K562 (cell line): ENCODE measurements around the gene DAGLA. TPM values are rescaled to one million over a fixed set of nuclear protein-coding genes. Genes with fewer than 3 reads are reported as not detected.

Experiments
- HNRNPUL1 ChIP-seq: fragments of 200-400 bp; formaldehyde crosslinking; IDR thresholded peaks from 2 replicates; pipeline ENCODE4 v1.6.1; 2017; ENCODE audit warnings: low read length
- MBD1 ChIP-seq: fragments of 250-450 bp; sonication (Bioruptor Pico); IDR thresholded peaks from 2 replicates; pipeline ENCODE4 v1.8.0; 2022; ENCODE audit warnings: inconsistent platforms
- PPARD ChIP-seq: fragments of 250-450 bp; sonication (Bioruptor Pico); IDR thresholded peaks from 2 replicates; pipeline ENCODE4 v1.8.0; 2022; ENCODE audit warnings: inconsistent platforms, mild to moderate bottlenecking, moderate library complexity
- RB1 ChIP-seq: fragments of 450-650 bp; IDR thresholded peaks from 2 replicates; pipeline ENCODE4 v1.6.1; 2017; ENCODE audit warnings: low read depth, mild to moderate bottlenecking
- SFPQ ChIP-seq: fragments of 200-400 bp; formaldehyde crosslinking; IDR thresholded peaks from 2 replicates; pipeline ENCODE4 v1.6.1; 2017; ENCODE audit warnings: mild to moderate bottlenecking, low read depth, low read length, moderate library complexity
- TCF15 ChIP-seq: fragments of 250-450 bp; sonication (Bioruptor Pico); IDR thresholded peaks from 2 replicates; pipeline ENCODE4 v1.8.0; 2022; ENCODE audit warnings: moderate library complexity, mild to moderate bottlenecking, inconsistent platforms
- ZNF583 ChIP-seq: fragments of 250-450 bp; sonication (Bioruptor Pico); IDR thresholded peaks from 2 replicates; pipeline ENCODE4 v1.4.0; 2020
- ZNF639 ChIP-seq, 2 experiments: fragments of 200-800 bp in 1 of 2; sonication (Bioruptor generic) in 1 of 2; sonication (generic) in 1 of 2; formaldehyde crosslinking in 1 of 2; IDR thresholded peaks in 1 of 2; conservative IDR thresholded peaks in 1 of 2; 2 replicates each; pipeline versions ENCODE4 v1.5.0 to v1.6.1; 2016 to 2020; ENCODE audit warnings: missing compliant biosample characterization in 1 of 2, missing genetic modification characterization in 1 of 2, missing genetic modification reagents in 1 of 2
- polyA plus RNA-seq, 8 experiments: library from polyadenylated mRNA; depleted of rRNA in 4 of 8; stranded (reverse) in 5 of 8; unstranded in 3 of 8; fragments of >200 nt; fragmentation: Nextera tagmentation in 2 of 8; fragmentation: Illumina TruSeq in 1 of 8; extraction: Ambion mirVana in 2 of 8; extraction: Trizol in 1 of 8; gene quantifications; 2 replicates each; pipeline versions ENCODE4 v1.2.1 to v1.2.3, GENCODE V29; 2011 to 2014; ENCODE audit warnings: inconsistent platforms in 1 of 8, missing spikeins in 1 of 8
- total RNA-seq, 7 experiments: library from RNA; depleted of rRNA in 6 of 7; stranded (reverse); fragments of >200 nt in 6 of 7; fragmentation: Illumina TruSeq in 2 of 7; extraction: Trizol in 2 of 7; gene quantifications; 2 replicates each; pipeline versions ENCODE4 v1.2.1 to v1.2.3, GENCODE V29; 2011 to 2021; ENCODE audit warnings: low replicate concordance in 1 of 7
- TF ChIP-seq, protein P1 (sequence below): fragments of 450-650 bp; IDR thresholded peaks from 2 replicates; pipeline ENCODE4 v1.6.1; 2018; ENCODE audit not compliant: partially characterized antibody
- TF ChIP-seq, protein P2 (sequence below): fragments of 450-650 bp; IDR thresholded peaks from 2 replicates; pipeline ENCODE4 v1.6.1; 2017; ENCODE audit warnings: antibody characterized with exemption, mild to moderate bottlenecking
- TF ChIP-seq, protein P3 (sequence below): IDR thresholded peaks from 2 replicates; pipeline ENCODE4 v1.6.1; 2011; ENCODE audit not compliant: insufficient read length; ENCODE audit errors: extremely low read depth

The DAGLA gene
- total and polyA plus RNA-seq, 9 of the 15 experiments (the other 6 are each of a cell fraction or from before 2014, with no cell fraction given): 0.03 to 0.16 (median 0.04) TPM; not detected in 4

- no peak for TF ChIP-seq HNRNPUL1
- TF ChIP-seq, protein P1, sequence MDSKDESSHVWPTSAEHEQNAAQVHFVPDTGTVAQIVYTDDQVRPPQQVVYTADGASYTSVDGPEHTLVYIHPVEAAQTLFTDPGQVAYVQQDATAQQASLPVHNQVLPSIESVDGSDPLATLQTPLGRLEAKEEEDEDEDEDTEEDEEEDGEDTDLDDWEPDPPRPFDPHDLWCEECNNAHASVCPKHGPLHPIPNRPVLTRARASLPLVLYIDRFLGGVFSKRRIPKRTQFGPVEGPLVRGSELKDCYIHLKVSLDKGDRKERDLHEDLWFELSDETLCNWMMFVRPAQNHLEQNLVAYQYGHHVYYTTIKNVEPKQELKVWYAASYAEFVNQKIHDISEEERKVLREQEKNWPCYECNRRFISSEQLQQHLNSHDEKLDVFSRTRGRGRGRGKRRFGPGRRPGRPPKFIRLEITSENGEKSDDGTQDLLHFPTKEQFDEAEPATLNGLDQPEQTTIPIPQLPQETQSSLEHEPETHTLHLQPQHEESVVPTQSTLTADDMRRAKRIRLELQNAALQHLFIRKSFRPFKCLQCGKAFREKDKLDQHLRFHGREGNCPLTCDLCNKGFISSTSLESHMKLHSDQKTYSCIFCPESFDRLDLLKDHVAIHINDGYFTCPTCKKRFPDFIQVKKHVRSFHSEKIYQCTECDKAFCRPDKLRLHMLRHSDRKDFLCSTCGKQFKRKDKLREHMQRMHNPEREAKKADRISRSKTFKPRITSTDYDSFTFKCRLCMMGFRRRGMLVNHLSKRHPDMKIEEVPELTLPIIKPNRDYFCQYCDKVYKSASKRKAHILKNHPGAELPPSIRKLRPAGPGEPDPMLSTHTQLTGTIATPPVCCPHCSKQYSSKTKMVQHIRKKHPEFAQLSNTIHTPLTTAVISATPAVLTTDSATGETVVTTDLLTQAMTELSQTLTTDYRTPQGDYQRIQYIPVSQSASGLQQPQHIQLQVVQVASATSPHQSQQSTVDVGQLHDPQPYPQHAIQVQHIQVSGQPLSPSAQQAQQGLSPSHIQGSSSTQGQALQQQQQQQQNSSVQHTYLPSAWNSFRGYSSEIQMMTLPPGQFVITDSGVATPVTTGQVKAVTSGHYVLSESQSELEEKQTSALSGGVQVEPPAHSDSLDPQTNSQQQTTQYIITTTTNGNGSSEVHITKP: peak; percentile 26
- TF ChIP-seq, protein P2, sequence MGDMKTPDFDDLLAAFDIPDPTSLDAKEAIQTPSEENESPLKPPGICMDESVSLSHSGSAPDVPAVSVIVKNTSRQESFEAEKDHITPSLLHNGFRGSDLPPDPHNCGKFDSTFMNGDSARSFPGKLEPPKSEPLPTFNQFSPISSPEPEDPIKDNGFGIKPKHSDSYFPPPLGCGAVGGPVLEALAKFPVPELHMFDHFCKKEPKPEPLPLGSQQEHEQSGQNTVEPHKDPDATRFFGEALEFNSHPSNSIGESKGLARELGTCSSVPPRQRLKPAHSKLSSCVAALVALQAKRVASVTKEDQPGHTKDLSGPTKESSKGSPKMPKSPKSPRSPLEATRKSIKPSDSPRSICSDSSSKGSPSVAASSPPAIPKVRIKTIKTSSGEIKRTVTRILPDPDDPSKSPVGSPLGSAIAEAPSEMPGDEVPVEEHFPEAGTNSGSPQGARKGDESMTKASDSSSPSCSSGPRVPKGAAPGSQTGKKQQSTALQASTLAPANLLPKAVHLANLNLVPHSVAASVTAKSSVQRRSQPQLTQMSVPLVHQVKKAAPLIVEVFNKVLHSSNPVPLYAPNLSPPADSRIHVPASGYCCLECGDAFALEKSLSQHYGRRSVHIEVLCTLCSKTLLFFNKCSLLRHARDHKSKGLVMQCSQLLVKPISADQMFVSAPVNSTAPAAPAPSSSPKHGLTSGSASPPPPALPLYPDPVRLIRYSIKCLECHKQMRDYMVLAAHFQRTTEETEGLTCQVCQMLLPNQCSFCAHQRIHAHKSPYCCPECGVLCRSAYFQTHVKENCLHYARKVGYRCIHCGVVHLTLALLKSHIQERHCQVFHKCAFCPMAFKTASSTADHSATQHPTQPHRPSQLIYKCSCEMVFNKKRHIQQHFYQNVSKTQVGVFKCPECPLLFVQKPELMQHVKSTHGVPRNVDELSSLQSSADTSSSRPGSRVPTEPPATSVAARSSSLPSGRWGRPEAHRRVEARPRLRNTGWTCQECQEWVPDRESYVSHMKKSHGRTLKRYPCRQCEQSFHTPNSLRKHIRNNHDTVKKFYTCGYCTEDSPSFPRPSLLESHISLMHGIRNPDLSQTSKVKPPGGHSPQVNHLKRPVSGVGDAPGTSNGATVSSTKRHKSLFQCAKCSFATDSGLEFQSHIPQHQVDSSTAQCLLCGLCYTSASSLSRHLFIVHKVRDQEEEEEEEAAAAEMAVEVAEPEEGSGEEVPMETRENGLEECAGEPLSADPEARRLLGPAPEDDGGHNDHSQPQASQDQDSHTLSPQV: peak; percentile 65; the same call in 1 of the 2 replicates
- TF ChIP-seq ZNF639 (CRISPR knock-in tag; conservative IDR thresholded peaks at IDR 0.05 in 1 of 2, IDR thresholded peaks at IDR 0.05 in 1 of 2): 0 out of 4 replicates have a peak, but pooled peaks of 1 of the 2 experiments have one; percentile 8
- TF ChIP-seq SFPQ: no peak
- TF ChIP-seq MBD1: no peak
- no peak for TF ChIP-seq TCF15 (CRISPR knock-in tag)
- TF ChIP-seq PPARD (CRISPR knock-in tag): no peak
- no peak for TF ChIP-seq RB1
- TF ChIP-seq, protein P3, sequence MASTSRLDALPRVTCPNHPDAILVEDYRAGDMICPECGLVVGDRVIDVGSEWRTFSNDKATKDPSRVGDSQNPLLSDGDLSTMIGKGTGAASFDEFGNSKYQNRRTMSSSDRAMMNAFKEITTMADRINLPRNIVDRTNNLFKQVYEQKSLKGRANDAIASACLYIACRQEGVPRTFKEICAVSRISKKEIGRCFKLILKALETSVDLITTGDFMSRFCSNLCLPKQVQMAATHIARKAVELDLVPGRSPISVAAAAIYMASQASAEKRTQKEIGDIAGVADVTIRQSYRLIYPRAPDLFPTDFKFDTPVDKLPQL: no peak
- TF ChIP-seq ZNF583 (CRISPR knock-in tag): no peak
Measured at GRCh38 chr11:61749591-61750217, 69.5 kb downstream of the DAGLA start (continued).
